HepG2 (cell line): Measurements from ENCODE around the gene PROC. TPM values are rescaled to one million over a fixed set of nuclear protein-coding genes. Genes with fewer than 3 reads are reported as not detected.
A peak's percentile ranks its signal among the peaks of the same experiment; 100 is the strongest.

Source experiments
- BRF2 ChIP-seq: sonication (generic); formaldehyde crosslinking; IDR thresholded peaks from 2 replicates; pipeline ENCODE4 v1.8.1; 2022; ENCODE audit warnings: mild to moderate bottlenecking, missing genetic modification reagents
- CBX2 ChIP-seq, 2 experiments: fragments of 200-600 bp in 1 of 2; sonication (generic); formaldehyde crosslinking in 1 of 2; IDR thresholded peaks; 2 replicates each; pipeline versions ENCODE4 v1.7.0 to v1.8.1; 2018 to 2022; ENCODE audit warnings: low read depth in 2 of 2, low read length in 1 of 2, mild to moderate bottlenecking in 1 of 2, missing genetic modification reagents in 1 of 2
- EED ChIP-seq: sonication (generic); formaldehyde crosslinking; IDR thresholded peaks from 2 replicates; pipeline ENCODE4 v1.5.0; 2020; ENCODE audit warnings: mild to moderate bottlenecking, missing genetic modification reagents
- FOXP4 ChIP-seq: sonication (generic); formaldehyde crosslinking; IDR thresholded peaks from 2 replicates; pipeline ENCODE4 v1.4.0; 2020; ENCODE audit warnings: missing genetic modification reagents
- GATAD2A ChIP-seq: IDR thresholded peaks from 2 replicates; pipeline ENCODE4 v1.6.1; 2016
- HNF4G ChIP-seq, 2 experiments: sonication (generic) in 1 of 2; formaldehyde crosslinking in 1 of 2; IDR thresholded peaks; 2 replicates each; pipeline versions ENCODE4 v1.4.0 to v1.6.1; 2011 to 2020; ENCODE audit warnings: borderline replicate concordance in 2 of 2, low read depth in 2 of 2, mild to moderate bottlenecking in 2 of 2, low read length in 1 of 2, missing genetic modification reagents in 1 of 2, moderate library complexity in 1 of 2
- IKZF1 ChIP-seq: fragments of 450-650 bp; IDR thresholded peaks from 2 replicates; pipeline ENCODE4 v1.7.1; 2016
- KAT8 ChIP-seq: IDR thresholded peaks from 2 replicates; pipeline ENCODE4 v1.6.1; 2016; ENCODE audit warnings: missing genetic modification reagents, missing compliant biosample characterization
- NFIB ChIP-seq: sonication (generic); formaldehyde crosslinking; IDR thresholded peaks from 2 replicates; pipeline ENCODE4 v1.9.0; 2021; ENCODE audit warnings: missing genetic modification reagents, mild to moderate bottlenecking, borderline replicate concordance
- NR2C2 ChIP-seq: sonication (generic); formaldehyde crosslinking; IDR thresholded peaks from 2 replicates; pipeline ENCODE4 v1.4.0; 2020; ENCODE audit warnings: missing genetic modification reagents, mild to moderate bottlenecking, moderate library complexity, borderline replicate concordance
- POGZ ChIP-seq: sonication (generic); formaldehyde crosslinking; IDR thresholded peaks from 2 replicates; pipeline ENCODE4 v1.4.0; 2020; ENCODE audit warnings: mild to moderate bottlenecking, missing genetic modification reagents
- RERE ChIP-seq: IDR thresholded peaks from 2 replicates; pipeline ENCODE4 v1.6.1; 2016; ENCODE audit warnings: low read depth, missing genetic modification reagents, missing compliant biosample characterization
- SOX5 ChIP-seq: IDR thresholded peaks from 2 replicates; pipeline ENCODE4 v1.6.1; 2016; ENCODE audit warnings: borderline replicate concordance
- ZFP36 ChIP-seq: fragments of 150-350 bp; IDR thresholded peaks from 2 replicates; pipeline ENCODE4 v1.6.1; 2018; ENCODE audit warnings: borderline replicate concordance, low read length, low read depth; ENCODE audit not compliant: partially characterized antibody
- ZNF446 ChIP-seq: sonication (generic); formaldehyde crosslinking; IDR thresholded peaks from 2 replicates; pipeline ENCODE4 v1.5.0; 2020; ENCODE audit warnings: mild to moderate bottlenecking, missing genetic modification reagents
- ZNF556 ChIP-seq: sonication (generic); formaldehyde crosslinking; IDR thresholded peaks from 2 replicates; pipeline ENCODE4 v1.4.0; 2020; ENCODE audit warnings: mild to moderate bottlenecking, missing genetic modification reagents, borderline replicate concordance
- ZNF574 ChIP-seq: sonication (generic); formaldehyde crosslinking; IDR thresholded peaks from 2 replicates; pipeline ENCODE4 v1.4.0; 2020; ENCODE audit warnings: missing genetic modification reagents
- polyA plus RNA-seq, 8 experiments: library from polyadenylated mRNA; depleted of rRNA in 3 of 8; stranded (reverse) in 7 of 8; unstranded in 1 of 8; fragments of >200 nt; fragmentation: Illumina TruSeq in 4 of 8; extraction: Trizol in 4 of 8; gene quantifications; 2 replicates each; pipeline versions ENCODE4 v1.2.1 to v1.2.3, GENCODE V29; 2011 to 2016; ENCODE audit warnings: low read depth in 4 of 8, missing spikeins in 1 of 8, mixed read lengths in 1 of 8; ENCODE audit not compliant: insufficient read depth in 1 of 8
- total RNA-seq, 5 experiments: library from RNA; depleted of rRNA; stranded (reverse); fragments of >200 nt; fragmentation: Illumina TruSeq; extraction: Trizol; gene quantifications; 2 replicates each; pipeline ENCODE4 v1.2.3, GENCODE V29; 2016; ENCODE audit warnings: low read depth in 1 of 5

PROC gene
- total and polyA plus RNA-seq, 2 of the 13 experiments (the other 11 are each of a cell fraction or from before 2014, with no cell fraction given) = 134 to 185 TPM

GRCh38 chr2:127413782-127414637 is 4.2 kb upstream of the PROC start (continued):
- TF ChIP-seq RERE (CRISPR knock-in tag) = no peak
- TF ChIP-seq NFIB = no peak
- peak; percentile 39; the same call in 1 of the 2 replicates for TF ChIP-seq POGZ (CRISPR knock-in tag)
- TF ChIP-seq ZFP36 = no peak
- TF ChIP-seq ZNF574 (CRISPR knock-in tag) = no peak
- TF ChIP-seq HNF4G (IDR thresholded peaks at IDR 0.05; ENCODE audit: borderline replicate concordance, low read depth, low read length) = no peak
- TF ChIP-seq HNF4G (CRISPR knock-in tag; IDR thresholded peaks at IDR 0.05; ENCODE audit: borderline replicate concordance, low read depth) = no peak
- peak; percentile 93 for TF ChIP-seq GATAD2A (CRISPR knock-in tag)
- TF ChIP-seq IKZF1 = no peak
- 0 out of 2 replicates have a peak, but pooled peaks have one; percentile 17 for TF ChIP-seq FOXP4 (CRISPR knock-in tag)
- TF ChIP-seq CBX2 (IDR thresholded peaks at IDR 0.05; ENCODE audit: low read depth, low read length) = no peak
- TF ChIP-seq CBX2 (CRISPR knock-in tag; IDR thresholded peaks at IDR 0.05; ENCODE audit: low read depth) = no peak
- no peak for TF ChIP-seq ZNF556 (CRISPR knock-in tag)
- TF ChIP-seq ZNF446 = no peak
- no peak for TF ChIP-seq NR2C2 (CRISPR knock-in tag)
- TF ChIP-seq BRF2 = no peak
- peak; percentile 72 for TF ChIP-seq KAT8
- TF ChIP-seq SOX5 (CRISPR knock-in tag) = peak; percentile 48; the same call in 1 of the 2 replicates
- TF ChIP-seq EED (CRISPR knock-in tag) = no peak
